IPS-20b (cell line): ENCODE data around the gene ADPGK.

Experiments used
- H3K27ac ChIP-seq: one replicate; pipeline ENCODE4 v1.5.1; 2013; ENCODE audit warnings: low read length
- H3K27me3 ChIP-seq: 2 replicates; pipeline ENCODE4 v1.6.1; 2013; ENCODE audit warnings: mild to moderate bottlenecking, low read length, inconsistent platforms; ENCODE audit not compliant: insufficient read depth
- H3K36me3 ChIP-seq: 2 replicates; pipeline ENCODE4 v1.6.1; 2013; ENCODE audit warnings: low read depth, mild to moderate bottlenecking, inconsistent platforms, low read length, moderate library complexity; ENCODE audit not compliant: insufficient read depth
- H3K4me1 ChIP-seq: 2 replicates; pipeline ENCODE4 v1.6.1; 2013; ENCODE audit warnings: mild to moderate bottlenecking, control low read depth, inconsistent platforms, low read length, moderate library complexity; ENCODE audit not compliant: insufficient read depth
- H3K4me3 ChIP-seq: 2 replicates; pipeline ENCODE4 v1.5.1; 2013; ENCODE audit warnings: mild to moderate bottlenecking, low read length, inconsistent platforms
- H3K9ac ChIP-seq: 2 replicates; pipeline ENCODE4 v1.6.1; 2013; ENCODE audit warnings: low read depth, mild to moderate bottlenecking, inconsistent platforms, low read length, moderate library complexity
- H3K9me3 ChIP-seq: 2 replicates; pipeline ENCODE4 v1.6.1; 2013; ENCODE audit warnings: mild to moderate bottlenecking, low read depth, low read length, inconsistent platforms; ENCODE audit not compliant: insufficient read depth

ADPGK gene

GRCh38 chr15:72770673-72771328, 12.8 kb downstream of the ADPGK start:
- H3K4me1 ChIP-seq: no peaks in the 10 kb centered on the region
- no peak overlapping the region for H3K9ac ChIP-seq
- peaks cover 85% of the 10 kb centered on the region for H3K36me3 ChIP-seq
- peaks cover 23% of the 10 kb centered on the region for H3K9me3 ChIP-seq
- H3K27me3 ChIP-seq: no peaks in the 10 kb centered on the region
- H3K27ac ChIP-seq: no peak overlapping the region
- no peak overlapping the region for H3K4me3 ChIP-seq

- H3K4me3 ChIP-seq: no peak overlapping the region
- H3K9me3 ChIP-seq: peaks cover 23% of the 10 kb centered on the region
- H3K27me3 ChIP-seq: no peaks in the 10 kb centered on the region
- no peaks in the 10 kb centered on the region for H3K4me1 ChIP-seq
- H3K9ac ChIP-seq: no peak overlapping the region
- no peak overlapping the region for H3K27ac ChIP-seq
- peaks cover 83% of the 10 kb centered on the region for H3K36me3 ChIP-seq
These were observed 16.8 kb downstream of the ADPGK start for GRCh38 chr15:72766780-72767179.

GRCh38 chr15:72766025-72766424, 17.5 kb downstream of the ADPGK start:
- Histone ChIP-seq H3K9ac (no peak overlapping the region), H3K4me1 (no peaks in the 10 kb centered on the region), H3K36me3 (peaks cover 81% of the 10 kb centered on the region), H3K27ac (no peak overlapping the region), H3K4me3 (no peak overlapping the region), H3K27me3 (no peaks in the 10 kb centered on the region), H3K9me3 (peaks cover 23% of the 10 kb centered on the region)

- Histone ChIP-seq H3K27me3 (no peaks in the 10 kb centered on the region), H3K4me3 (no peak overlapping the region), H3K9me3 (peaks cover 23% of the 10 kb centered on the region), H3K4me1 (no peaks in the 10 kb centered on the region), H3K36me3 (peaks cover 83% of the 10 kb centered on the region), H3K27ac (no peak overlapping the region), H3K9ac (no peak overlapping the region)
These were observed 18.9 kb downstream of the ADPGK start for GRCh38 chr15:72764656-72765055.

- Histone ChIP-seq H3K9ac (no peak overlapping the region), H3K4me3 (no peak overlapping the region), H3K27me3 (no peaks in the 10 kb centered on the region), H3K4me1 (no peaks in the 10 kb centered on the region), H3K9me3 (no peaks in the 10 kb centered on the region), H3K36me3 (peaks cover 76% of the 10 kb centered on the region), H3K27ac (no peak overlapping the region)
These were observed 22.8 kb downstream of the ADPGK start for GRCh38 chr15:72760590-72761260.

GRCh38 chr15:72758182-72758581, 25.4 kb downstream of the ADPGK start:
- Histone ChIP-seq H3K4me1 (no peaks in the 10 kb centered on the region), H3K4me3 (no peak overlapping the region), H3K9me3 (no peaks in the 10 kb centered on the region), H3K27me3 (no peaks in the 10 kb centered on the region), H3K9ac (no peak overlapping the region), H3K36me3 (peaks cover 86% of the 10 kb centered on the region), H3K27ac (no peak overlapping the region)

GRCh38 chr15:72754096-72754495, 29.5 kb downstream of the ADPGK start:
- Histone ChIP-seq H3K9me3 (no peaks in the 10 kb centered on the region), H3K4me3 (no peak overlapping the region), H3K4me1 (no peaks in the 10 kb centered on the region), H3K36me3 (peaks cover 70% of the 10 kb centered on the region), H3K9ac (no peak overlapping the region), H3K27ac (no peak overlapping the region), H3K27me3 (no peaks in the 10 kb centered on the region)

- Histone ChIP-seq H3K9me3 (no peaks in the 10 kb centered on the region), H3K27me3 (no peaks in the 10 kb centered on the region), H3K36me3 (peaks cover 55% of the 10 kb centered on the region), H3K4me1 (no peaks in the 10 kb centered on the region), H3K27ac (no peak overlapping the region), H3K9ac (no peak overlapping the region), H3K4me3 (no peak overlapping the region)
These were observed 31.7 kb downstream of the ADPGK start for GRCh38 chr15:72751751-72752455.

- Histone ChIP-seq H3K27ac (no peak overlapping the region), H3K4me1 (no peaks in the 10 kb centered on the region), H3K4me3 (no peak overlapping the region), H3K9me3 (peaks cover 6% of the 10 kb centered on the region; the same call in 1 of the 2 replicates), H3K36me3 (peaks cover 34% of the 10 kb centered on the region), H3K27me3 (no peaks in the 10 kb centered on the region), H3K9ac (no peak overlapping the region)
These were observed 33.9 kb downstream of the ADPGK start for GRCh38 chr15:72749700-72750099.

- H3K4me3 ChIP-seq: no peak overlapping the region
- no peak overlapping the region for H3K9ac ChIP-seq
- H3K27ac ChIP-seq: no peak overlapping the region
- H3K36me3 ChIP-seq: peaks cover 63% of the 10 kb centered on the region
- no peaks in the 10 kb centered on the region for H3K4me1 ChIP-seq
- H3K27me3 ChIP-seq: no peaks in the 10 kb centered on the region
- H3K9me3 ChIP-seq: peaks cover 22% of the 10 kb centered on the region; the same call in 1 of the 2 replicates
These were observed 43.3 kb downstream of the ADPGK start for GRCh38 chr15:72740219-72740618.

- Histone ChIP-seq H3K36me3 (peaks cover 84% of the 10 kb centered on the region), H3K27me3 (no peaks in the 10 kb centered on the region), H3K27ac (no peak overlapping the region), H3K4me3 (no peak overlapping the region), H3K9ac (no peak overlapping the region), H3K4me1 (no peaks in the 10 kb centered on the region), H3K9me3 (peaks cover 16% of the 10 kb centered on the region; the same call in 1 of the 2 replicates)
These were observed 45.8 kb downstream of the ADPGK start for GRCh38 chr15:72737723-72738122.

GRCh38 chr15:72737061-72737460, 46.5 kb downstream of the ADPGK start:
- peaks cover 11% of the 10 kb centered on the region; the same call in 1 of the 2 replicates for H3K9me3 ChIP-seq
- H3K4me3 ChIP-seq: no peak overlapping the region
- H3K27ac ChIP-seq: no peak overlapping the region
- H3K27me3 ChIP-seq: no peaks in the 10 kb centered on the region
- no peak overlapping the region for H3K9ac ChIP-seq
- no peaks in the 10 kb centered on the region for H3K4me1 ChIP-seq
- peaks cover 91% of the 10 kb centered on the region for H3K36me3 ChIP-seq
